Fibroblast of the aortic adventitia (primary cell): Measurements from ENCODE around the gene SCUBE1. TPM values are rescaled to one million over a fixed set of nuclear protein-coding genes. Genes with fewer than 3 reads are reported as not detected.

ENCODE experiments used
- DNase-seq: peaks from one replicate; pipeline ENCODE4 v3.0.0-alpha.2; 2010; ENCODE audit warnings: low read depth
- H3K4me3 ChIP-seq: 2 replicates; pipeline ENCODE4 v1.5.1; 2011; ENCODE audit warnings: low read depth, mild to moderate bottlenecking, control low read depth, low read length, moderate library complexity
- total RNA-seq: library from RNA; depleted of rRNA; stranded (reverse); fragments of >200 nt; gene quantifications from 2 replicates; pipeline ENCODE4 v1.2.3, GENCODE V29; 2012; ENCODE audit warnings: low replicate concordance
- TF ChIP-seq, protein P1 (sequence below): IDR thresholded peaks from 2 replicates; pipeline ENCODE4 v1.5.1; 2011; ENCODE audit warnings: mild to moderate bottlenecking, low read length, control low read depth, inconsistent platforms; ENCODE audit not compliant: insufficient read depth

The SCUBE1 gene
- total RNA-seq, 1 donor, result not detected

- TF ChIP-seq, protein P1, sequence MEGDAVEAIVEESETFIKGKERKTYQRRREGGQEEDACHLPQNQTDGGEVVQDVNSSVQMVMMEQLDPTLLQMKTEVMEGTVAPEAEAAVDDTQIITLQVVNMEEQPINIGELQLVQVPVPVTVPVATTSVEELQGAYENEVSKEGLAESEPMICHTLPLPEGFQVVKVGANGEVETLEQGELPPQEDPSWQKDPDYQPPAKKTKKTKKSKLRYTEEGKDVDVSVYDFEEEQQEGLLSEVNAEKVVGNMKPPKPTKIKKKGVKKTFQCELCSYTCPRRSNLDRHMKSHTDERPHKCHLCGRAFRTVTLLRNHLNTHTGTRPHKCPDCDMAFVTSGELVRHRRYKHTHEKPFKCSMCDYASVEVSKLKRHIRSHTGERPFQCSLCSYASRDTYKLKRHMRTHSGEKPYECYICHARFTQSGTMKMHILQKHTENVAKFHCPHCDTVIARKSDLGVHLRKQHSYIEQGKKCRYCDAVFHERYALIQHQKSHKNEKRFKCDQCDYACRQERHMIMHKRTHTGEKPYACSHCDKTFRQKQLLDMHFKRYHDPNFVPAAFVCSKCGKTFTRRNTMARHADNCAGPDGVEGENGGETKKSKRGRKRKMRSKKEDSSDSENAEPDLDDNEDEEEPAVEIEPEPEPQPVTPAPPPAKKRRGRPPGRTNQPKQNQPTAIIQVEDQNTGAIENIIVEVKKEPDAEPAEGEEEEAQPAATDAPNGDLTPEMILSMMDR, result no peak
- no peak for DNase-seq
- H3K4me3 ChIP-seq, result no peak overlapping the region
Measured at GRCh38 chr22:43320943-43321900, 21.9 kb downstream of the SCUBE1 start.

- TF ChIP-seq, protein P1, result no peak
- H3K4me3 ChIP-seq, result no peak overlapping the region
- DNase-seq, result no peak
Measured at GRCh38 chr22:43319661-43320486, 23.3 kb downstream of the SCUBE1 start.

- DNase-seq, result no peak
- H3K4me3 ChIP-seq, result no peak overlapping the region
- TF ChIP-seq, protein P1, result no peak
Measured at GRCh38 chr22:43317239-43317638, 25.9 kb downstream of the SCUBE1 start.

- TF ChIP-seq, protein P1, result no peak
- DNase-seq, result no peak
Measured at GRCh38 chr22:43315687-43316217, 27.4 kb downstream of the SCUBE1 start.

DNA sequence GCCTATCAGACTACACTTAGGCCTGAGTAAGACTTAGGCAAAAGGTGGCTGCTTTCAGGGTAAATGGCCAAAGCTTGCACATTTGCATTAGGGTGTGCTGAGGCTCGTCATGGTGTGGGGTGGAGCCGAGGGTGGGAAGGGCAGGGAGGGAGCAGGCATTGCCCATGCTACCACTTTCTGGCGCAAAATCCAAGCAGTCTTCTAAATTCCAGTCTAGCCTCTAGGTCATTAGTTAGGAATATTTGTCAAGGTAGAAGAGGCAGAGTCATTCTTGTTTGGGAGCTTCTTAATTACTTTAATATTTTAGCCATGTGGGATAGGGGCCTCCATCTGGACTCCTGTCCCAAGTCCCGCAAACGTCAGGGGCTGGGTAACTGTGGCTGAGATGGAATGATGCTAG lies 28.6 kb downstream of the SCUBE1 start:
- no peak overlapping the region for H3K4me3 ChIP-seq

More at GRCh38 chr22:43315687-43316217, 27.4 kb downstream of the SCUBE1 start:
- H3K4me3 ChIP-seq, result no peak overlapping the region

DNA sequence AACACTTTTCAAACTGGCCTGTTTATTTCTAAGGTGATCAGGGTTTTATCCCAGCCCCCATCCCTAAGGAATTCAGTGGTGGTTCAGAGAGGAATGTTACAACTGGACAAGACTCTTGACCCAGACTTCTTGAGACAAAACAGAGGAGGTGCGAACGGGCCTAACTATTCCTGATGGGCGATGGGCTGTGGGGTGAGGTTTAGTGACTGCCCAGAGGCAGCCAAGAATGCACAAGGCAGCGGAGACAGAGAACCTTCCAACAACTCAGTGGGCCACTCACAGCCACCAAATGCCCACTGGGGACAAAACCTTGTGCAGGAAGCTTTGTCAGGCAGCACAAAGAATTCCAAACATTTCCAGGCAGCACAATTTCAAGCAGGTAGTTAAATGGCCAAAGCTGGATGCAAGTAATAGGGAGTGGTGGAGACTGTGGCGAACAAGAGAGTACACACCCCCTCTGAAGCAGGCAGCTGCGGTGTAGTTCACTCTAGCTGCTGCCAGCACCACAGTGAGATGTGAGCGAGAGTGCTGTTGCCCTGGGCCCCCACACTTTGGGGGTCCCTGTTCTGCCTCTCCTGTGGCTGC lies 29.2 kb downstream of the SCUBE1 start:
- TF ChIP-seq, protein P1, result no peak
- H3K4me3 ChIP-seq, result no peak overlapping the region
- DNase-seq, result no peak

More for the DNA sequence above, 28.6 kb downstream of the SCUBE1 start:
- no peak for DNase-seq
- TF ChIP-seq, protein P1, result no peak
